ENCODE data around the gene PIK3CD.
A peak's percentile ranks its signal among the peaks of the same experiment; 100 is the strongest.

PIK3CD gene

DNA sequence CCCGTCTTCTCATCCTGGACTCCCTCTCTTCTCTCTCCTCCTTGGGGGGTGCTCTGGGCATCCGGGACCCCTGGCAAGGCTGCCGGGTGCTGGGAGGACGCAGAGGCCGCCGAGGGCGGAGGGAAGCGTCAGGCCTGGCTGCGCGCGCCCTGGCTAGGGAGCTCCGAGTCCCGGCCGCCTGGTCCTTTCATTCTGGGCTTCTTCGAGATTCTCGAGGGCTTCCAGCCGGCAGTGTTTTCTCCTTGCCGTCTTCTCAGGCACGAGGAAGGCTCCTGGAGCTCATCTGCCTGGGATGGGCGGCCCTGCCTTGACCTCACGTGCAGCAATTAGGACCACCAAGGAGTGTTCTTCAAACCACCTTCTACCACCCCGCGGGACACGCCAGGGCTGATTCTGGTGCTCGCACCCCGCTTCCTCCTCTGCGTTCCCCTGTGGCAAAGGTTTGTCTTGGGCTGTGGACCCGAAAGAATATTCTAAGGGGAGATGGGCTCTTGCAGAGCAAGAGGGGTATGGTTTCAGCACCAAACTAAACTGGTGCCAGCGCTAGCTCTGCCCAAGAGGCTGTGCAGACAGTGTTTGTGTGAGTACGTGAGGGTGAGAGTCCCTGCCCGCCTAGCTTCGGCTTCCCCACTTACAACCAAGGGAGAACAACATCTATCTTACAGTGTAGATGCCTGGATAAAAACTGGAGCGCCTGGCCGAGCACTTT lies 36.5 kb downstream of the PIK3CD start:
- Histone ChIP-seq H3K4me1 (ENCODE audit: insufficient read depth, low read length, severe bottlenecking) (peaks cover 54% of the 10 kb centered on the region), H4K20me1 (ENCODE audit: insufficient read depth, low read length) (no peaks in the 10 kb centered on the region), H3K27me3 (ENCODE audit: insufficient read depth, low read length) (no peaks in the 10 kb centered on the region), H3K79me2 (ENCODE audit: insufficient read depth, low read length) (no peaks in the 10 kb centered on the region), H3F3A (ENCODE audit: insufficient read depth, low read length) (no peaks in the 10 kb centered on the region; the same call in 1 of the 2 replicates), H3K9me3 (ENCODE audit: low read length) (no peaks in the 10 kb centered on the region), H2AFZ (ENCODE audit: low read length) (no peak overlapping the region), H3K9me2 (ENCODE audit: low read depth, low read length) (no peaks in the 10 kb centered on the region), H3K9ac (ENCODE audit: low read length) (peak overlapping the region; percentile 74), H3K4me2 (ENCODE audit: low read length) (peak overlapping the region; percentile 83), H3K36me3 (ENCODE audit: insufficient read depth, low read length) (peaks cover 4% of the 10 kb centered on the region; the same call in 1 of the 2 replicates), H3K27ac (ENCODE audit: low read depth, low read length, poor library complexity, severe bottlenecking) (peak overlapping the region; percentile 85), H3K4me3 (ENCODE audit: low read depth, low read length, poor library complexity, severe bottlenecking) (peak overlapping the region; percentile 69)
- no peak for TF ChIP-seq EZH2 (IDR thresholded peaks at IDR 0.05; ENCODE audit: borderline replicate concordance, low read length)
- TF ChIP-seq, protein P1, sequence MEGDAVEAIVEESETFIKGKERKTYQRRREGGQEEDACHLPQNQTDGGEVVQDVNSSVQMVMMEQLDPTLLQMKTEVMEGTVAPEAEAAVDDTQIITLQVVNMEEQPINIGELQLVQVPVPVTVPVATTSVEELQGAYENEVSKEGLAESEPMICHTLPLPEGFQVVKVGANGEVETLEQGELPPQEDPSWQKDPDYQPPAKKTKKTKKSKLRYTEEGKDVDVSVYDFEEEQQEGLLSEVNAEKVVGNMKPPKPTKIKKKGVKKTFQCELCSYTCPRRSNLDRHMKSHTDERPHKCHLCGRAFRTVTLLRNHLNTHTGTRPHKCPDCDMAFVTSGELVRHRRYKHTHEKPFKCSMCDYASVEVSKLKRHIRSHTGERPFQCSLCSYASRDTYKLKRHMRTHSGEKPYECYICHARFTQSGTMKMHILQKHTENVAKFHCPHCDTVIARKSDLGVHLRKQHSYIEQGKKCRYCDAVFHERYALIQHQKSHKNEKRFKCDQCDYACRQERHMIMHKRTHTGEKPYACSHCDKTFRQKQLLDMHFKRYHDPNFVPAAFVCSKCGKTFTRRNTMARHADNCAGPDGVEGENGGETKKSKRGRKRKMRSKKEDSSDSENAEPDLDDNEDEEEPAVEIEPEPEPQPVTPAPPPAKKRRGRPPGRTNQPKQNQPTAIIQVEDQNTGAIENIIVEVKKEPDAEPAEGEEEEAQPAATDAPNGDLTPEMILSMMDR (IDR thresholded peaks at IDR 0.05; ENCODE audit: low read length), result no peak

DNA sequence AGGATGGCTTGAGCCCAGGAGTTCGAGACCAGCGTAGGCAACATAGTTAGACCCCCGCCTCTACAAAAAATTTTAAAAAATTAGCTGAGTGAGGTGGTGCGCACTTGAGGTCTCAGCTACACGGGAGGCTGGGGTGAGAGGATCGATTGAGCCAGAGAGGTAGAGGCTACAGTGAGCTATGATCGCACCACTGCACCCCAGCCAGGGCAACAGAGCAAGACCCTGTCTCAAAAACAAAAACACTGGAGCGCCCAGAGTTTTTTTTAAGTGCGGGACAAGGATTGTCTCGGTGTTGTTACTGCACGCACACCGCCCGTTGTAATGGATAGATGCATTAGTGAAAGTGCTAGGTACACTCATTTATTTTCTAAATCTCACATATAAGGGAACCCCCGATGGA lies 37.1 kb downstream of the PIK3CD start:
- Histone ChIP-seq H4K20me1 (ENCODE audit: insufficient read depth, low read length) (no peaks in the 10 kb centered on the region), H3F3A (ENCODE audit: insufficient read depth, low read length) (no peaks in the 10 kb centered on the region; the same call in 1 of the 2 replicates), H3K79me2 (ENCODE audit: insufficient read depth, low read length) (no peaks in the 10 kb centered on the region), H3K4me1 (ENCODE audit: insufficient read depth, low read length, severe bottlenecking) (peaks cover 54% of the 10 kb centered on the region), H3K9ac (ENCODE audit: low read length) (peak overlapping the region; percentile 74), H3K9me3 (ENCODE audit: low read length) (no peaks in the 10 kb centered on the region), H3K36me3 (ENCODE audit: insufficient read depth, low read length) (peaks cover 3% of the 10 kb centered on the region; the same call in 1 of the 2 replicates), H2AFZ (ENCODE audit: low read length) (no peak overlapping the region), H3K4me2 (ENCODE audit: low read length) (peak overlapping the region; percentile 83), H3K9me2 (ENCODE audit: low read depth, low read length) (no peaks in the 10 kb centered on the region), H3K4me3 (ENCODE audit: low read depth, low read length, poor library complexity, severe bottlenecking) (peak overlapping the region; percentile 69), H3K27me3 (ENCODE audit: insufficient read depth, low read length) (no peaks in the 10 kb centered on the region), H3K27ac (ENCODE audit: low read depth, low read length, poor library complexity, severe bottlenecking) (peak overlapping the region; percentile 85)
- no peak for TF ChIP-seq EZH2 (IDR thresholded peaks at IDR 0.05; ENCODE audit: borderline replicate concordance, low read length)

DNA sequence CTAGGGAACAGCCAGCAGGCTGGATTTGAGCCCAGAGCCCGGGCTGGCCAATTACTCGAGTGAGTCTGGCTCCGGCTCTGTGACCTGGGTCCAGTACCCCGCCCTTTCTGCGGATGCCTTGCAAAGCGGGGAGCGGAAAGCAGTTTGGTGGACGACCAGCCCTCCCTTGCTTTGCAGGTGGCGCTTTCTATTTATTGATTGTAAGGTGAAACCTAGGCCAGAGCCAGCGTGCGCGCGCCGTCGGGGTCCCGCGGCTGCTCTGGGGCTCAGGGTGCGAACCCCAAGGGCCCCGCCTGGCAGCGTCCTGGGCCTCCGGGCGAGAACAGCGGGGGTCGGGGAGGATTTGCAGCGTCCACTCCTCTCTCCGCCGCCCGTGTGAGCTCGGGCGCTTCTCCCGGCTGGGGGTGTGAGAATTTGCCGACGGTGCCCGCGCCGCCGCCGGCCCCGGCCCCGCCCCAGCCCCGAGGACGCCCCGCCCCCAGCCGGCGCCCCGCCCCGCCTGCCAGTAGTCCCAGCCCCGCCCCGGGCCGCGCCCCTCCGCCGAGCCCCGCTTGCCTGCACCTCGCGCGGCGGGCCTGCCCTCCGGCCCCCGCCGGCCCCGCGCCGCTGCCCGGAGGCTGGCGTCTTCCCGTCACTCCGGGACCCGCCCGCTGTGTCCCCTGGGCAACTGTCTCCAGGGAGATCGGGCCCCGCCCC lies 37.6 kb downstream of the PIK3CD start:
- Histone ChIP-seq H3K4me2 (ENCODE audit: low read length) (peak overlapping the region; percentile 83), H3K27me3 (ENCODE audit: insufficient read depth, low read length) (no peaks in the 10 kb centered on the region), H4K20me1 (ENCODE audit: insufficient read depth, low read length) (no peaks in the 10 kb centered on the region), H3K9ac (ENCODE audit: low read length) (peak overlapping the region; percentile 74), H3K4me1 (ENCODE audit: insufficient read depth, low read length, severe bottlenecking) (peaks cover 54% of the 10 kb centered on the region), H2AFZ (ENCODE audit: low read length) (no peak overlapping the region), H3F3A (ENCODE audit: insufficient read depth, low read length) (no peaks in the 10 kb centered on the region; the same call in 1 of the 2 replicates), H3K9me2 (ENCODE audit: low read depth, low read length) (no peaks in the 10 kb centered on the region), H3K36me3 (ENCODE audit: insufficient read depth, low read length) (peaks cover 4% of the 10 kb centered on the region; the same call in 1 of the 2 replicates), H3K79me2 (ENCODE audit: insufficient read depth, low read length) (no peaks in the 10 kb centered on the region), H3K27ac (ENCODE audit: low read depth, low read length, poor library complexity, severe bottlenecking) (peak overlapping the region; percentile 85), H3K9me3 (ENCODE audit: low read length) (no peaks in the 10 kb centered on the region), H3K4me3 (ENCODE audit: low read depth, low read length, poor library complexity, severe bottlenecking) (peak overlapping the region; percentile 69)
- TF ChIP-seq EZH2 (IDR thresholded peaks at IDR 0.05; ENCODE audit: borderline replicate concordance, low read length), result no peak
- TF ChIP-seq, protein P1 (IDR thresholded peaks at IDR 0.05; ENCODE audit: low read length), result no peak

All from OCI-LY1 (cell line).